GM19452 (cell line): ENCODE results near the gene UBL4B.

ENCODE experiments used
- ATAC-seq: cut with Tn5 transposase; IDR thresholded peaks from one replicate; pipeline ENCODE4 v1.9.1; 2021; ENCODE audit not compliant: unreplicated experiment

Gene UBL4B

DNA sequence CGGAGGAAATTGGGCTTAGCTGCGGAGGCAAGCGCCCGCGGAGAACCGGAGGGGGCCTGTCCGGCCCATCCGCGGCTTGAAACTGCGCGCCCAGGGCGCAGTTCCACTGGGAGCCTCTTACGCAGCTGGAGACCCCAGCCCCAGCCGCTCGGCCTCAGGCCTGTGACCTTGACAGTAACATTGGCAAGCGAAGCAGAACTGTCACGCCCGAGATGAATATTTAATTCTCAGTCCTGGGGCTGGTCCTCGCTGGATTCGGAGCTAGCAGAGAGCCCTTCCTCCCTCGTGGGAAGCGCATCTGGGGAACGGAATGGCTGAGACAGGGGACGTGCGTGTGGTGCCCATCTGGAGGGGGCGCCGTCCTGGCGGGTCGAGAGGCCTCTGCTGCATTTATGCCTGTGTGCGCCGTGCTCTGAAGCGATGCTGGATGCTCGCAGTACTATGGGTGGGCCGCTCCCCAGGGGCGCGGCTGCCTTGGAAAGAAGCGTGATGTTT lies 39.0 kb downstream of the UBL4B start:
- no peak for ATAC-seq

DNA sequence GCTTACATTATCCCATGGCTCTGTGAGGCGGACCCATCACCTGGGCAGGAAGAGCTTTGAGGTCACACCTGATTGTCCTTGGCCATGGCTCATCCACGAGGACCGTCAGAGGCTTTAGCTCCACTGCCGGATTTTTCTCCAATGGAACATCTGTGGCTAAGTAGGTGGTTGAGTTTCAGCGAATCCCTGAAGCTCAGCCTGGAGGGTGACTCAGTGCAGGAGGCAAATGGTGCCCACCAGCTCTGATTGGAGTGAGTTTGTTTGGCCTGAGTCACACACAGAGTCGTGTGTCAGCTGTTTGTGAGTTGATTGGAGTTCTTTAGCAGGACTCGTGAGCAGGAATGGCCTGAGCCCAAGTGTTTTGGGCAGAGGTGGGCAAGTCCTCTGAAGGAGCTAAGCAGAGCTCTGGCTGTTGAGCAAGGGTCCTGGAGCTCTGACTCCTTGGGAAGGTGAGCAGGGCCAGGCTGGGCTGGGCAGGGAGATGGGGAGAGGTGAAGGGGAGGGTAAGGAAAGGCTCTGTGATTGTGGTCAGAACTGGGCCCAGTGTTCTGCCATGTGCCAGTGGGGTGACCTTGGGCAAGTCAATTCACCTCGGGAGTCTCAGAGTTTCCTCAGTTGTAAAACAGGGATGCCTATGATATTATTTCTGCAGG lies 40.0 kb downstream of the UBL4B start:
- no peak for ATAC-seq

DNA sequence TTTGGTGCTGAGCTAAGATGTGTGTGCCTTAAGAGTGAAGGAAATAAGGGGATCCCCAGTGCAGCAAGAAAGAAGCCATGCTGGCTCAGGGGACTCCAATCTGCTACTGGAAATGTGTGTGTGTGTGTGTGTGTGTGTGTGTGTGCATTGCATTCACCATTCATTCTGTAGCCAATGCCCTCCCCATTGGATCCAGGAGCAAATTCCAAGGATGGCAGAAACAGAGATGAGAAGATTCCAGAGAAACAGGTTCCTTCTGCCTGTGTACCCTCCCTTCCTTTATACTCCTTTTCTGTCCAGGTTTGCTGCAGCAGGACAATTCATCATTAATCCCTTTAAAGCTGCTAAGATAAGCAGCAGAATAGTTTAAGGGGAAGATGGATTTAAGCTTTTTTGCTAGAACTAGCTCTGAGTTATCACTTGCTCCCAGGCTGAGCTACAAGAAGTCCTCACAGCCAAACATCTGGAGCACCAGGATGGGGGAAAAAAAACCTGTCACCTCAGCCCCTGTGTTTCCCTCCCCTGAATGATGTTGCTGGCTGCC lies 41.2 kb downstream of the UBL4B start:
- ATAC-seq: no peak

DNA sequence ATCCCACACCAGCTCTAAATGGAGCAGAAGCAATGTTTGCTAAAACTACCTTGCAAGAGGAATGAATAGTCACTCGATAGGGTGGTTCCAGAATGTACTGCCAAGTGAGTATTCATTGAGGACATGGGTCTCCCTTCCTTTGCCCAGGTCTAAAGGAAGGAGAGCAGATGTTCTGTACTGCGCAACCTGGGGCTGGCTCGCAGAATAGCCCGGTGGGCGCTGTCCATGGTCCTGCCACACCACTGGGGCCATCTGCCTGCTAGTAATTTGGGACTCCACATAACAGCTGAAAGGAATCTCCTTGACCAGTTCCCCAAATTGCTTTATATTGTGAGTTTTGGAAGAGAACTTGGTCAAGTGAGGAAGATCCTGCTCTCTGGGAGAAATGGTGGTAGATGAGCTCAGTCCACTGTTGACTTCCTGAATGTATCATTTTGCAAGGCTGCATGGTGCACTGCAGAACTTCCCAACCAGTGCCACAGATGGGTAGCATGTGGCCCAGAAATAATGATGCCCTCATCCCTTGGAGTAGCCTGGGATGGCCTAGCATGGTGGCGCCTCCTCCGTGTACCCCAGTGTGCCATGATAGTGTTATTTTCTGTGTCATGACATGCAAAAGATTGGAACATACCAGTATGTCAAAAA lies 43.8 kb downstream of the UBL4B start:
- ATAC-seq: no peak

DNA sequence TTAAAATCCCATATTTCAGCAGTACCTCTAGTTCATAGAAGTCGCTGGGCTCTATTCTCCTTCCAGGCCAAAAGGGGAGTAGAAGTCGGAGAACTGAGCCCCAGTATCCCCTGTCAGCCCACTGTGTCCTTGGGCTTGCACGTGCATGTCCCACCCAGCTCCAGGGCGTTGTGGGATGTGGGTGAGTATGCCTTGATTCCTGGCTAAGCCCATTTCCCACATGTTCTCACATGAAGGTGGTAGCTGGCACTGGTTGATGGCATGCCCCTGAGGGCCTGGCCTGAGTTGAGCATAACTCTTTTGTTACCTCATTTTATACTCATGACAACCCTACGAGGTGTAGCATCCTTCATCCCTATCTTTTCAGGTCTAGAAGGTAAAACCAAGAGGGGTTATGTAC lies 46.0 kb downstream of the UBL4B start:
- no peak for ATAC-seq

DNA sequence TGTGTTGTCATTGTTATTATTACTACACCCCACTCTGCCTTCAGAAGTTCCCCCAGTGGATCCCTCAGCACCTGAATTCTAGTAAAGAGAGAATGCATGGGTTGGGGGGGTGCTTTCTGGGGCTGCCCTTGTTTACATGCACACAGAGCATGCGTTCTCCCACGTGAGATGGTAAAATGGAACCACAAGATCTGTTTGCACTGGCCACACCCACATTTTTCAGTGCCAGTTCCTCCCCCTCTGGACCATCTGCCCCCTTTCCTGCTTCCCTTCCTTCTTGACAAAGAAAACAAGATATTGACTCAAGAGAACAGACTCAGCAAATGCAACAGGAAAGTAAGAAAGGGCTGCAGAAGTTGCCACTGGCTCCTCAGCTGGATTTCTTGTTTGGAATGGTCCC lies 46.9 kb downstream of the UBL4B start:
- no peak for ATAC-seq

DNA sequence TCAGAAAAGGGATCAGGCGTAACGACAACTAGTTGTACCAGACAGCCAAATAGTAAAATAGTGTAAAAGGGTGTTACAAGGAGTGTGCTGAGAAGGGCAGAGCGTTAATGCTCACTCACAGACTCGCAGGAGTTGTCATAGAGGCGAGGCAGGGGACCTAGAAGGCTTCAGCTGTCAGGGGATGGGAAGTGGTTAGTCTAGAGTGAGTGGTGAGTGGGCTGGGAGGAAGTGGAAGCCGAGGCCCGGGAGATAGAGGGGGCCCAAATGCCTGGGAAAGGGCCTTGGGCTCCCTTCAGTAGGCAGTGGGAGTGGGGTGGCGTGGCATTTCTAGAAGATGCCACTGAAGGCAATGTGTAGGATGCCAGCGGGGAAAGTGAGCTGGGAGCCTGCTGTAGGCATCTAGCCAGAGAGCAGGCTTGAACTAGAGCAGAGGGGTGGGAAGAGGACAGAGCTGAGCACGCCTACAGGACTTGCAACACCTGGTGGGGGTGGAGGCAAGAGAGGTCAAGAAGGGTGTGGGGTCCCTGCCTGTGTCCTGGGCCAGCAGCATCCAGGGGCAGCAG lies 48.4 kb downstream of the UBL4B start:
- ATAC-seq: no peak

DNA sequence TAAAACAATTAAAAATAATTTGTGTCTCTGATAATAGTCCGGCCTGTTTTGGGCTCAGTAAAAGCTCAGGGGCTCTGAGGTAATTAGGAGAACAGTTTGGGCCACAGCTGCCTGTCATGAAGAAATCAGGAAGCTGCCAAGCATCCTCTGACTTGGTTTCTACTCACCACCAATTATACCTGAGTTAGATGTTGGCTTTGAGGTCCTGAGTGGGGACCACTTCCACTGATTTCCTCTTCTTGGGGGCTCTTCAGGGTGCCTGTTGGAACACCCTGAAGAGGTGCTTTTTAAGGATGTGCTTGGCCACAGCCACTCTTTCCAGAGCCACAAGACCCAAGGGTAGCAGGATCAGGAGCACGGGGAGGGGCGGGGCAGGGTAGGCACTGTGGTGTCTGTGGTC lies 48.9 kb downstream of the UBL4B start:
- ATAC-seq: no peak

DNA sequence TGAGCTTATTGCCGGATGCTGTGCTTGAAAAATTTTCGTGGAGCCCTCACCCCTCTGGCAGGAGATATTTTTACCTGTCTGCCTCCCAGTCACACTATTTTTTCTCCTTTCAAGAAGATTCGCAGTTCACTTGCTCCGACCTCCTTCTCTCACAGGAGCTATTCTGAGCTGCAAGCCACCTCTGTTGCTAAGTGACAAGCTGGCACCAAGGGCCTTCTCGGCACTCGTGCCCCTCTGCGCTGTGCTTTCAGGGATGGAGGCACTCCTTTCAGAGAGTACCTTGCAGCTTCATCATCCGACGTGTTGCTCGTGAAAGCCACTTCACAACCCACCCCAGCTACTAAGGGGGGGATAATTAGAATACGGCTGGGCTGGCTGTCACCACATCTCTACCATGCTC lies 49.6 kb downstream of the UBL4B start:
- no peak for ATAC-seq
